ENCODE measurements around the gene IRF2BP1. TPM values are rescaled to one million over a fixed set of nuclear protein-coding genes. Genes with fewer than 3 reads are reported as not detected.

IRF2BP1 gene
- total and polyA plus RNA-seq, 2 of the 13 experiments (the other 11 are each of a cell fraction or from before 2014, with no cell fraction given) = 4.3 to 14.3 TPM

DNA sequence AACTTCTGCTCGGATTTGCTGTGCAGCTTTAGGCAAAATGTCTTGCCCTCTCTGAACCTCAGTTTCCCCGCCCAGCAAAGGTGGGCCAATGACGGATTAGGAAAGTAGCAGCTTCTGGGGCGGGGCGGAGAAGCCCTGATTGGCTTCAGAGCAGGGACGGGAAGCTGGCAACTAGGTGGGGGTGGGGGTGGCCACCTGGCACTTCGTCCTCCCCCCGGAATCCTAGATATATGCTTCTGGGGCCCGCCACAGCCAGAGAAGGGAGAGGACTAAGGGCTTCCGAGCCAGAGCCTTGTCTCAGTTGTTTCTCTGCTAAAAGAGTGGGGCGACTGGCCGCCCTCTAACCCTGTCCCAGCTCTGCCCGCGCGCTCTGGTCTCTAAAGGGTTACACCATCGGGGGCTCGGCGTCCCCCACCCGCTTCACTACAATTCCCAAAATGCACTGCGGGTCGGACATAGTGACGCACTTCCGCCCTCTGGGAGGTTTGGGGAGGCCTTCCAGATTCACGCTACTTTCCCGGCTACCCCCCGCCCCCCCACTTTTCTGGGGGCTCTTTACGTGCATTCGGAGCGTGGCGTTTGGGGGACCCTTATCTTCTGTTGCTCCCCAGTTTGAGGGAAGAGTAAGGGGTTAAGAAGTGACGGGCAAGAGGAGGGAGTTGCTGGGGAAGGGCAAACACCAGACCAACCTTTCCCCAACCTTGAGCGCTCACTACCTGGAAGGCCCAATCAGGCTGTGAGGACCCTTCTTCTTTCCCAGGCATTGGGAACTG lies 672 bp upstream of the IRF2BP1 start (continued):
- TF ChIP-seq ZBTB49 (CRISPR knock-in tag; IDR thresholded peaks at IDR 0.05; ENCODE audit: borderline replicate concordance) (0 out of 2 replicates have a peak, but pooled peaks have one; percentile 21), HES4 (CRISPR knock-in tag; IDR thresholded peaks at IDR 0.05; ENCODE audit: borderline replicate concordance) (peak; percentile 59; the same call in 1 of the 2 replicates), TCF7 (IDR thresholded peaks at IDR 0.05; ENCODE audit: low read depth) (no peak), ZNF619 (CRISPR knock-in tag; IDR thresholded peaks at IDR 0.05) (0 out of 2 replicates have a peak, but pooled peaks have one; percentile 67), E2F5 (CRISPR knock-in tag; conservative IDR thresholded peaks at IDR 0.05) (no peak), ZNF543 (CRISPR knock-in tag; IDR thresholded peaks at IDR 0.05) (no peak), SAP130 (CRISPR knock-in tag; IDR thresholded peaks at IDR 0.05; ENCODE audit: low read depth) (peak; percentile 79), ZNF496 (CRISPR knock-in tag; IDR thresholded peaks at IDR 0.05; ENCODE audit: insufficient replicate concordance) (no peak), ARHGAP35 (CRISPR knock-in tag; IDR thresholded peaks at IDR 0.05; ENCODE audit: borderline replicate concordance) (no peak), ATF1 (CRISPR knock-in tag; IDR thresholded peaks at IDR 0.05) (peak; percentile 95), ZNF674 (CRISPR knock-in tag; IDR thresholded peaks at IDR 0.05; ENCODE audit: low read depth) (0 out of 2 replicates have a peak, but pooled peaks have one; percentile 27), KMT2A (CRISPR knock-in tag; IDR thresholded peaks at IDR 0.05) (0 out of 2 replicates have a peak, but pooled peaks have one; percentile 17), SOX6 (IDR thresholded peaks at IDR 0.05) (no peak), SOX6 (CRISPR knock-in tag; IDR thresholded peaks at IDR 0.05) (no peak; the same call in 1 of the 2 replicates)
- TF ChIP-seq, protein P1, sequence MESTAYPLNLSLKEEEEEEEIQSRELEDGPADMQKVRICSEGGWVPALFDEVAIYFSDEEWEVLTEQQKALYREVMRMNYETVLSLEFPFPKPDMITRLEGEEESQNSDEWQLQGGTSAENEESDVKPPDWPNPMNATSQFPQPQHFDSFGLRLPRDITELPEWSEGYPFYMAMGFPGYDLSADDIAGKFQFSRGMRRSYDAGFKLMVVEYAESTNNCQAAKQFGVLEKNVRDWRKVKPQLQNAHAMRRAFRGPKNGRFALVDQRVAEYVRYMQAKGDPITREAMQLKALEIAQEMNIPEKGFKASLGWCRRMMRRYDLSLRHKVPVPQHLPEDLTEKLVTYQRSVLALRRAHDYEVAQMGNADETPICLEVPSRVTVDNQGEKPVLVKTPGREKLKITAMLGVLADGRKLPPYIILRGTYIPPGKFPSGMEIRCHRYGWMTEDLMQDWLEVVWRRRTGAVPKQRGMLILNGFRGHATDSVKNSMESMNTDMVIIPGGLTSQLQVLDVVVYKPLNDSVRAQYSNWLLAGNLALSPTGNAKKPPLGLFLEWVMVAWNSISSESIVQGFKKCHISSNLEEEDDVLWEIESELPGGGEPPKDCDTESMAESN (CRISPR knock-in tag; conservative IDR thresholded peaks at IDR 0.05) = 0 out of 2 replicates have a peak, but pooled peaks have one; percentile 10
- TF ChIP-seq, protein P2, sequence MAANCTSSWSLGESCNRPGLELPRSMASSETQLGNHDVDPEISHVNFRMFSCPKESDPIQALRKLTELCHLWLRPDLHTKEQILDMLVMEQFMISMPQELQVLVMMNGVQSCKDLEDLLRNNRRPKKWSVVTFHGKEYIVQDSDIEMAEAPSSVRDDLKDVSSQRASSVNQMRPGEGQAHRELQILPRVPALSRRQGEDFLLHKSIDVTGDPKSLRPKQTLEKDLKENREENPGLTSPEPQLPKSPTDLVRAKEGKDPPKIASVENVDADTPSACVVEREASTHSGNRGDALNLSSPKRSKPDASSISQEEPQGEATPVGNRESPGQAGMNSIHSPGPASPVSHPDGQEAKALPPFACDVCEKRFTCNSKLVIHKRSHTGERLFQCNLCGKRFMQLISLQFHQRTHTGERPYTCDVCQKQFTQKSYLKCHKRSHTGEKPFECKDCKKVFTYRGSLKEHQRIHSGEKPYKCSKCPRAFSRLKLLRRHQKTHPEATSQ (CRISPR knock-in tag; IDR thresholded peaks at IDR 0.05; ENCODE audit: borderline replicate concordance) = no peak; the same call in 1 of the 2 replicates
- TF ChIP-seq, protein P3, sequence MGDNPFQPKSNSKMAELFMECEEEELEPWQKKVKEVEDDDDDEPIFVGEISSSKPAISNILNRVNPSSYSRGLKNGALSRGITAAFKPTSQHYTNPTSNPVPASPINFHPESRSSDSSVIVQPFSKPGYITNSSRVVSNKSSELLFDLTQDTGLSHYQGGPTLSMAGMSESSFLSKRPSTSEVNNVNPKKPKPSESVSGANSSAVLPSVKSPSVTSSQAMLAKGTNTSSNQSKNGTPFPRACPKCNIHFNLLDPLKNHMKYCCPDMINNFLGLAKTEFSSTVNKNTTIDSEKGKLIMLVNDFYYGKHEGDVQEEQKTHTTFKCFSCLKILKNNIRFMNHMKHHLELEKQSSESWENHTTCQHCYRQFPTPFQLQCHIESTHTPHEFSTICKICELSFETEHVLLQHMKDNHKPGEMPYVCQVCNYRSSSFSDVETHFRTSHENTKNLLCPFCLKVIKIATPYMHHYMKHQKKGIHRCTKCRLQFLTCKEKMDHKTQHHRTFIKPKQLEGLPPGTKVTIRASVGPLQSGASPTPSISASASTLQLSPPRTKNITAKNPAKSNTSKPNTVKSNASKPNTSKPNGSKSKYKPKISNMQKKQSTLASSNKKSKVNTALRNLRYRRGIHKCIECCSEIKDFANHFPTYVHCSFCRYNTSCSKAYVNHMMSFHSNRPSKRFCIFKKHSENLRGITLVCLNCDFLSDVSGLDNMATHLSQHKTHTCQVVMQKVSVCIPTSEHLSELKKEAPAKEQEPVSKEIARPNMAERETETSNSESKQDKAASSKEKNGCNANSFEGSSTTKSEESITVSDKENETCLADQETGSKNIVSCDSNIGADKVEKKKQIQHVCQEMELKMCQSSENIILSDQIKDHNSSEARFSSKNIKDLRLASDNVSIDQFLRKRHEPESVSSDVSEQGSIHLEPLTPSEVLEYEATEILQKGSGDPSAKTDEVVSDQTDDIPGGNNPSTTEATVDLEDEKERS (CRISPR knock-in tag; IDR thresholded peaks at IDR 0.05) = 0 out of 2 replicates have a peak, but pooled peaks have one; percentile 11
- TF ChIP-seq, protein P4, sequence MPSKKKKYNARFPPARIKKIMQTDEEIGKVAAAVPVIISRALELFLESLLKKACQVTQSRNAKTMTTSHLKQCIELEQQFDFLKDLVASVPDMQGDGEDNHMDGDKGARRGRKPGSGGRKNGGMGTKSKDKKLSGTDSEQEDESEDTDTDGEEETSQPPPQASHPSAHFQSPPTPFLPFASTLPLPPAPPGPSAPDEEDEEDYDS (CRISPR knock-in tag; IDR thresholded peaks at IDR 0.05) = peak; percentile 61; the same call in 1 of the 2 replicates

Measured in HepG2 (cell line).